Forelimb muscle (tissue), 1 donor: ENCODE data around the gene CEP57. TPM values are rescaled to one million over a fixed set of nuclear protein-coding genes. Genes with fewer than 3 reads are reported as not detected.

Source experiments
- DNase-seq: peaks from one replicate; pipeline ENCODE4 v3.0.0-alpha.2; 2013; ENCODE audit warnings: low read depth
- polyA plus RNA-seq: library from polyadenylated mRNA; unstranded; fragments of 120-200 nt; gene quantifications from one replicate; pipeline ENCODE4 v1.2.1, GENCODE V29; 2013; ENCODE audit not compliant: insufficient read length

CEP57 gene
- polyA plus RNA-seq: 50.0 TPM

GRCh38 chr11:95790123-95790932 lies at the start of gene CEP57:
Gene CEP57 (plus strand): TSS chr11:95790498. CDS start chr11:95790699, 201 bp downstream.
- peak; percentile 100 for DNase-seq

- DNase-seq: no peak
These were observed 40.2 kb upstream of the CEP57 start for GRCh38 chr11:95750101-95750500.

GRCh38 chr11:95751515-95751914 lies 38.8 kb upstream of the CEP57 start:
- no peak for DNase-seq

GRCh38 chr11:95760941-95761340 lies 29.4 kb upstream of the CEP57 start:
- DNase-seq: no peak

- no peak for DNase-seq
These were observed 27.8 kb upstream of the CEP57 start for GRCh38 chr11:95762534-95762933.

GRCh38 chr11:95764267-95764898 lies 25.9 kb upstream of the CEP57 start:
- peak; percentile 41 for DNase-seq

GRCh38 chr11:95766701-95767100 lies 23.6 kb upstream of the CEP57 start:
- no peak for DNase-seq

GRCh38 chr11:95767498-95767897 lies 22.8 kb upstream of the CEP57 start:
- no peak for DNase-seq

- no peak for DNase-seq
These were observed 21.8 kb upstream of the CEP57 start for GRCh38 chr11:95768521-95768920.

- no peak for DNase-seq
These were observed 13.4 kb upstream of the CEP57 start for GRCh38 chr11:95776859-95777258.

GRCh38 chr11:95778699-95779098 lies 11.6 kb upstream of the CEP57 start:
- no peak for DNase-seq

- no peak for DNase-seq
These were observed 9.8 kb upstream of the CEP57 start for GRCh38 chr11:95780544-95780943.

GRCh38 chr11:95788921-95789505 lies 1.3 kb upstream of the CEP57 start:
- DNase-seq: no peak

- peak; percentile 98 for DNase-seq
These were observed 684 bp upstream of the CEP57 start, which contains the start of gene FAM76B for GRCh38 chr11:95789506-95790122. Gene FAM76B (minus strand): TSS chr11:95789782. CDS start chr11:95789478, 304 bp downstream.

GRCh38 chr11:95790933-95791708 lies 823 bp downstream of the CEP57 start:
- peak; percentile 22 for DNase-seq

GRCh38 chr11:95791709-95792033 lies 1.4 kb downstream of the CEP57 start:
- no peak for DNase-seq

GRCh38 chr11:95792200-95792599 lies 1.9 kb downstream of the CEP57 start:
- no peak for DNase-seq

GRCh38 chr11:95792700-95793099 lies 2.4 kb downstream of the CEP57 start:
- DNase-seq: no peak

- no peak for DNase-seq
These were observed 2.8 kb downstream of the CEP57 start for GRCh38 chr11:95793116-95793515.

- DNase-seq: no peak
These were observed 3.8 kb downstream of the CEP57 start for GRCh38 chr11:95794086-95794485.

- DNase-seq: no peak
These were observed 5.5 kb downstream of the CEP57 start for GRCh38 chr11:95795627-95796295.
